Coronary artery (tissue), 2 donors: Measurements from ENCODE around the gene KLHDC10.
"Not testable (repeated sequence)": the region's sequence is repeated elsewhere in the genome, so short reads cannot be mapped to it uniquely, and the experiment has no call there.

Experiments used
- DNase-seq: peaks from one replicate; pipeline ENCODE4 v3.0.0-alpha.2; 2017; ENCODE audit warnings: low spot score
- H3K27ac ChIP-seq, 2 donors: fragments of 200-600 bp; sonication (generic); one replicate each; pipeline ENCODE4 v1.5.1; 2016 to 2019
- H3K4me3 ChIP-seq: fragments of 200-600 bp; sonication (generic); 2 replicates; pipeline ENCODE4 v1.5.1; 2016; ENCODE audit warnings: mild to moderate bottlenecking, moderate library complexity
- CTCF ChIP-seq: fragments of 200-600 bp; sonication (generic); IDR thresholded peaks from one replicate; pipeline ENCODE4 v1.5.1; 2019; ENCODE audit warnings: antibody characterized with exemption

Gene KLHDC10

GRCh38 chr7:130112662-130113425, 42.5 kb downstream of the KLHDC10 start:
- TF ChIP-seq CTCF = no peak
- Histone ChIP-seq H3K27ac (no peak overlapping the region), H3K4me3 (no peak overlapping the region)
- no peak for DNase-seq

GRCh38 chr7:130113426-130113805, 43.1 kb downstream of the KLHDC10 start:
- H3K4me3 ChIP-seq, DNase-seq, H3K27ac ChIP-seq: not testable (repeated sequence)

GRCh38 chr7:130113887-130114286, 43.6 kb downstream of the KLHDC10 start:
- no peak for TF ChIP-seq CTCF
- Histone ChIP-seq H3K27ac (no peak overlapping the region), H3K4me3 (no peak overlapping the region)
- DNase-seq = no peak

- no peak overlapping the region for H3K4me3 ChIP-seq
- no peak for DNase-seq
- no peak for TF ChIP-seq CTCF
- no peak overlapping the region for H3K27ac ChIP-seq
Measured at GRCh38 chr7:130114374-130114773, 44.0 kb downstream of the KLHDC10 start.

- no peak for TF ChIP-seq CTCF
- no peak overlapping the region for H3K4me3 ChIP-seq
- H3K27ac ChIP-seq = no peak overlapping the region
- DNase-seq = no peak
Measured at GRCh38 chr7:130114776-130115175, 44.4 kb downstream of the KLHDC10 start.

GRCh38 chr7:130118294-130118693, 48.0 kb downstream of the KLHDC10 start:
- Histone ChIP-seq H3K27ac (no peak overlapping the region), H3K4me3 (no peak overlapping the region)
- DNase-seq = no peak
- no peak for TF ChIP-seq CTCF

- Histone ChIP-seq H3K4me3 (no peak overlapping the region), H3K27ac (no peak overlapping the region)
- DNase-seq = no peak
- no peak for TF ChIP-seq CTCF
Measured at GRCh38 chr7:130118801-130119200, 48.5 kb downstream of the KLHDC10 start.
